Natural killer cell treated with Interleukin-12 subunit alpha and Interleukin-12 subunit beta and Interleukin-15 and Interleukin-18, amount 100 ng/mL, for 72 hours (primary cell): ENCODE measurements around the gene FAM227A. TPM values are rescaled to one million over a fixed set of nuclear protein-coding genes. Genes with fewer than 3 reads are reported as not detected.
A peak's percentile ranks its signal among the peaks of the same experiment; 100 is the strongest.
"Not testable (repeated sequence)": the region's sequence is repeated elsewhere in the genome, so short reads cannot be mapped to it uniquely, and the experiment has no call there.

Source experiments
- ATAC-seq, 2 donors: fragments of 150-1000 bp; cut with Tn5 transposase in 1 of 2; sonication (Bioruptor Pico), chemical (Tn5 transposase) in 1 of 2; 2 replicates each; pipeline ENCODE4 v1.10.0; 2021
- DNase-seq: peaks from one replicate; pipeline ENCODE4 v3.0.0; 2022; ENCODE audit warnings: low spot score
- H3K27ac Mint-ChIP-seq, 2 donors: 1 replicate in 1 of 2; 2 replicates in 1 of 2; pipeline ENCODE4 v1.8.0; 2022; ENCODE audit warnings: mixed read lengths in 2 of 2, mild to moderate bottlenecking in 1 of 2, moderate library complexity in 1 of 2
- H3K27me3 Mint-ChIP-seq, 2 donors: 1 replicate in 1 of 2; 2 replicates in 1 of 2; pipeline ENCODE4 v1.8.0; 2022; ENCODE audit warnings: mixed read lengths in 2 of 2
- H3K36me3 Mint-ChIP-seq: one replicate; pipeline ENCODE4 v1.8.0; 2022; ENCODE audit warnings: mixed read lengths
- H3K4me1 Mint-ChIP-seq, 2 donors: 1 replicate in 1 of 2; 2 replicates in 1 of 2; pipeline ENCODE4 v1.8.0; 2022; ENCODE audit warnings: low read depth in 2 of 2, mixed read lengths in 2 of 2, mild to moderate bottlenecking in 1 of 2
- H3K4me3 Mint-ChIP-seq: one replicate; pipeline ENCODE4 v1.8.0; 2022; ENCODE audit warnings: mixed read lengths
- H3K9me3 Mint-ChIP-seq: 2 replicates; pipeline ENCODE4 v1.8.0; 2022; ENCODE audit warnings: mixed read lengths
- total RNA-seq, 2 donors: library from RNA; stranded (reverse); gene quantifications; one replicate each; pipeline ENCODE4 v1.2.3, GENCODE V29; 2022

FAM227A gene
- total RNA-seq, 2 donors from 2014 or later: 0.59 TPM; not detected in 1

- H3K27ac Mint-ChIP-seq, H3K36me3 Mint-ChIP-seq, H3K9me3 Mint-ChIP-seq, DNase-seq, H3K4me1 Mint-ChIP-seq, H3K4me3 Mint-ChIP-seq: not testable (repeated sequence)
- peak in 1 of 2 donors; percentile 77 for ATAC-seq
- H3K27me3 Mint-ChIP-seq: peaks cover 10 to 18% of the 10 kb centered on the region in 2 donors
Observed at GRCh38 chr22:38644245-38644644, 11.9 kb downstream of the FAM227A start.

DNA sequence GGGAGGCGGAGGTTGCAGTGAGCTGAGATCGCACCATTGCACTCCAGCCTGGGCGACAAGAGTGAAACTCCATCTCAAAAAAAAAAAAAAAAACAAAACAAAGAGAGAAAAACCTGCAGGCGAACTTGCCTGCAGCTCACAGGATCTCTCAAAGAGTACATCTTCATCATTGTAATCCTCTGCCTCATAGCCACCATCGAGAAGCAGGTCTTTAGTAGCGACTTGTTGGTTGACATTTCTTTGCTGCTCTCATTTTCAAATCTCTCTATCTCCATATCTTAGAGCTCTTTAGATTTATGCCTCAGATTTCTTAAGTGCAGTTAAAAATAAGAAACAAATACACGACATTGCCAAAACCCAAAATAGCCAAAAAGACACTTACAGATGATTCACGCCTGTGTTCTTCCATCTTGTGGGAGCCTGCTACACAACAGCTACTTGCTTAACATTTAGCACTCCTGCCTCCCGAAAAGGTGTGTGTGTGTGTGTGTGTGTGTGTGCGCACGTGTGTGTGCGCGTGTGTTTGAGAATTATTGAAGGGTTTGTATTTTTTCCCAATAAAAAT is 14.6 kb downstream of the FAM227A start:
- no peak for DNase-seq
- H3K9me3 Mint-ChIP-seq: no peaks in the 10 kb centered on the region
- H3K27ac Mint-ChIP-seq: no peak overlapping the region
- no peak for ATAC-seq
- peaks cover 3 to 8% of the 10 kb centered on the region in 2 donors for H3K27me3 Mint-ChIP-seq
- H3K36me3 Mint-ChIP-seq: no peaks in the 10 kb centered on the region
- H3K4me3 Mint-ChIP-seq: no peak overlapping the region
- no peaks in the 10 kb centered on the region for H3K4me1 Mint-ChIP-seq

DNA sequence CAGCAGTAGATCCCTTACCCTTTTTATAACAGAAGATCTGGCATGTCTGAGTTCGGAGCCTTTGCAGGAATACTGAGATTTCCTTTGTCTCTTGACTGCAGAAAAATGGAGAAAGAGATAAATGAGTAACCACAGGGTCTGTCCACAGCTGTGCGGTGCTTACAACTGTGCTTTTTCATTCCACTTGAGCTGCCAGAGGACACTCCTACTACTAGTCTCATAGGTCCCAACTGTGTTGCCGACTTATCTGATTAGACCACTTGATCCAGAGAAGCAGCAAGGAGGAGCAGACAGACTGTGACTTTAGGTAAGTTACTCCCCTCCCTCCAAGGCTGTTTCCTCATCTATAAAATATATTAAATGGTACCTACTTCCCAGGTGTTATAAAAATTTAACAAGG is 17.5 kb downstream of the FAM227A start:
- Mint-ChIP-seq H3K27me3 (peaks cover 3 to 8% of the 10 kb centered on the region in 2 donors), H3K36me3 (no peaks in the 10 kb centered on the region), H3K27ac (no peak overlapping the region), H3K4me1 (no peaks in the 10 kb centered on the region), H3K4me3 (no peak overlapping the region), H3K9me3 (no peaks in the 10 kb centered on the region)
- no peak for DNase-seq
- no peak for ATAC-seq

GRCh38 chr22:38638216-38638615 is 18.0 kb downstream of the FAM227A start:
- DNase-seq (no peak), ATAC-seq (no peak)
- Mint-ChIP-seq H3K4me3 (no peak overlapping the region), H3K27me3 (peaks cover 3 to 9% of the 10 kb centered on the region in 2 donors), H3K36me3 (no peaks in the 10 kb centered on the region), H3K4me1 (no peaks in the 10 kb centered on the region), H3K27ac (no peak overlapping the region), H3K9me3 (no peaks in the 10 kb centered on the region)

- no peak for ATAC-seq
- Mint-ChIP-seq H3K27ac (no peak overlapping the region), H3K36me3 (no peaks in the 10 kb centered on the region)
Observed at GRCh38 chr22:38632528-38632927, 23.7 kb downstream of the FAM227A start.

DNA sequence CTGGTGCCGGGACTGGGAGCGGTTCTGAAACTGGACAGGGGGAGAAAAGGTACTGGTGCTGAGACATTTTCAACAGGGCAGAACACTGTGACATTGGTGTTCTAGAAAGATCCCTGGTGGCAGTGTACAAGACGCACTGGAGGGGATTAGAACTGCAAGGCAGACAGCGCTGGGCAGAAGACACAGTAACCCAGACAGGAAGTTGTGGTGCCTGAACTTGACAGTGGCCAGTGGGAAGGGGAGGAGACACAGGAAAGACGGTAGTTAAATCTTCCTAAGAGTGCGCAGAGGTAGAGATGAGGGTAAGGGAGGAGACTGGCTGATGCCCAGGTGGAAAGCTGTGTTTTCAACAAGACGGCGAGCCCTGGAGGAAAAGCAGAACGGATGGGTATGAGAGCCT is 24.5 kb downstream of the FAM227A start:
- peak; percentile 77 to 78 for ATAC-seq
- H3K27ac Mint-ChIP-seq: peak overlapping the region; percentile 7 to 19
- H3K36me3 Mint-ChIP-seq: no peaks in the 10 kb centered on the region
- no peak for DNase-seq
- H3K4me1 Mint-ChIP-seq: peaks cover 11 to 17% of the 10 kb centered on the region in 2 donors
- no peaks in the 10 kb centered on the region for H3K9me3 Mint-ChIP-seq
- peak overlapping the region; percentile 63 for H3K4me3 Mint-ChIP-seq
- H3K27me3 Mint-ChIP-seq: peaks cover 2 to 22% of the 10 kb centered on the region in 2 donors

More at GRCh38 chr22:38632528-38632927, 23.7 kb downstream of the FAM227A start:
- no peaks in the 10 kb centered on the region for H3K9me3 Mint-ChIP-seq
- DNase-seq: no peak
- H3K27me3 Mint-ChIP-seq: peaks cover 2 to 22% of the 10 kb centered on the region in 2 donors
- H3K4me3 Mint-ChIP-seq: no peak overlapping the region
- peaks cover 11 to 17% of the 10 kb centered on the region in 2 donors for H3K4me1 Mint-ChIP-seq

GRCh38 chr22:38629108-38629507 is 27.1 kb downstream of the FAM227A start:
- peaks cover 11 to 17% of the 10 kb centered on the region in 2 donors for H3K4me1 Mint-ChIP-seq
- no peak for DNase-seq
- no peak for ATAC-seq
- no peaks in the 10 kb centered on the region for H3K9me3 Mint-ChIP-seq
- peaks cover 2 to 22% of the 10 kb centered on the region in 2 donors for H3K27me3 Mint-ChIP-seq
- no peaks in the 10 kb centered on the region for H3K36me3 Mint-ChIP-seq
- no peak overlapping the region for H3K4me3 Mint-ChIP-seq
- no peak overlapping the region for H3K27ac Mint-ChIP-seq

- ATAC-seq (no peak), DNase-seq (no peak)
- no peaks in the 10 kb centered on the region for H3K9me3 Mint-ChIP-seq
- H3K4me3 Mint-ChIP-seq: no peak overlapping the region
- peaks cover 11 to 17% of the 10 kb centered on the region in 2 donors for H3K4me1 Mint-ChIP-seq
- H3K27ac Mint-ChIP-seq: no peak overlapping the region
- peaks cover 6 to 22% of the 10 kb centered on the region in 2 donors for H3K27me3 Mint-ChIP-seq
- H3K36me3 Mint-ChIP-seq: no peaks in the 10 kb centered on the region
Observed at GRCh38 chr22:38628444-38628843, 27.7 kb downstream of the FAM227A start.

GRCh38 chr22:38623351-38623750 is 32.8 kb downstream of the FAM227A start:
- Mint-ChIP-seq H3K4me1 (no peaks in the 10 kb centered on the region), H3K36me3 (peaks cover 4% of the 10 kb centered on the region), H3K27ac (no peak overlapping the region), H3K27me3 (peaks cover 6 to 11% of the 10 kb centered on the region in 2 donors), H3K9me3 (no peaks in the 10 kb centered on the region), H3K4me3 (no peak overlapping the region)
- DNase-seq (no peak), ATAC-seq (no peak)

GRCh38 chr22:38618682-38619081 is 37.5 kb downstream of the FAM227A start:
- H3K27ac Mint-ChIP-seq: no peak overlapping the region
- H3K27me3 Mint-ChIP-seq: peaks cover 15 to 25% of the 10 kb centered on the region in 2 donors
- DNase-seq: no peak
- no peaks in the 10 kb centered on the region for H3K9me3 Mint-ChIP-seq
- no peak overlapping the region for H3K4me3 Mint-ChIP-seq
- H3K36me3 Mint-ChIP-seq: peaks cover 7% of the 10 kb centered on the region
- ATAC-seq: no peak
- no peaks in the 10 kb centered on the region for H3K4me1 Mint-ChIP-seq

DNA sequence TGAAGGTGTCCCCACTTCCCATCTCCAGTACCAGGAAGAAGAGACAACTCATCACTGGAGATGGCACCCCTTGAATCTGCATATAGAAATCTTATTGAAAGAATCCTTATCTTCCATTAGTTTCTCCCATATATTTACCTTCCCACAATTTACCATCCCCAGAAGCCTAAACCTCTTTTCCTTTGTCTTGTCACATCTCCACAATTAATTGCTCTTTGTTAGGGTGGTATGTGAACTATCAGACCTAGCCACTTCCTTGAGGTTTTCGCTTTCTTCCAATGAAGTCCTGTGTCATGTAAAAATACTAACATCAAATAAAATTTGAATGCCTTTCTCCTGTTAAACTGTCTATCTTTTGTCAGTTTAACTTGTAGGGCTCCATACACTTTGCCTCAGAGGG is 37.9 kb downstream of the FAM227A start:
- H3K4me1 Mint-ChIP-seq: no peaks in the 10 kb centered on the region
- no peak overlapping the region for H3K27ac Mint-ChIP-seq
- no peak for DNase-seq
- H3K36me3 Mint-ChIP-seq: peaks cover 7% of the 10 kb centered on the region
- no peaks in the 10 kb centered on the region for H3K9me3 Mint-ChIP-seq
- H3K27me3 Mint-ChIP-seq: peaks cover 14 to 25% of the 10 kb centered on the region in 2 donors
- no peak overlapping the region for H3K4me3 Mint-ChIP-seq
- ATAC-seq: no peak

GRCh38 chr22:38615064-38615405 is 41.2 kb downstream of the FAM227A start:
- peaks cover 14 to 25% of the 10 kb centered on the region in 2 donors for H3K27me3 Mint-ChIP-seq
- H3K4me1 Mint-ChIP-seq, ATAC-seq, DNase-seq, H3K36me3 Mint-ChIP-seq, H3K27ac Mint-ChIP-seq, H3K4me3 Mint-ChIP-seq, H3K9me3 Mint-ChIP-seq: not testable (repeated sequence)

DNA sequence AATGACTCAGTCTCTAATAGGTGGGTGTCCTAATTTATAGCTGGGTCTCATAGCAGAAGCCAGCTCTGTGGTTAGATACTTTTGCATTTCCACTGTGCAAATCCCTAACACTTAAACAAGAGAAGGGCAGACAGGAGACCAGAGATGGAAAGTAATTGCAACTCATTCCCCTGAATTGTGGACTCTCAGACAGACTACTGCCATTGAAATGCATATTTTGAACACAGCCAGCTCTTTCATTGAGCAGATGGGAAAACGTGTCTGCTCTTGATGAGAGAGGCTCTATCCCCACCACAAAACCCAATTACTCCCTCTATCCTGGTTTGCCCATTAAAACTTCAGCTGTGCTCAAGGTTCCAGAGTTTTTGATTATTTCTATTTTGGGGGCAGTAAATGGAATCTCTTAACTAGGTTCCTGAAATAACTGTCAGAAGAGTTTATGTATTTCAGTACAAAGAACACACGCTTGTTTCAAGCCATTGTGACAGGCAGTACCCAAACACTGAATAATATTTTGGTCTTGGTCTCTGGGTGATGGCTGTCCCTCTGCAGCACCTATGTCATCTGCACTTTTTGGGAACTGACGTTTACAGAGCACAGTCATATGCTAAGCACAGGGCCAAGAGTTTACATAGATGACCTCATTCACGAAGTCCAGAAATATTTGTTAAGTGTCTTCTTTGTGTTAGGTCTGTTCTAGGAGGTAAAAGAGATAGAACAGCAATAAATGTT is 41.7 kb downstream of the FAM227A start:
- peaks cover 7% of the 10 kb centered on the region for H3K36me3 Mint-ChIP-seq
- H3K27me3 Mint-ChIP-seq: peaks cover 12 to 25% of the 10 kb centered on the region in 2 donors
- no peaks in the 10 kb centered on the region for H3K9me3 Mint-ChIP-seq
- H3K4me1 Mint-ChIP-seq: no peaks in the 10 kb centered on the region
- no peak overlapping the region for H3K27ac Mint-ChIP-seq
- ATAC-seq (no peak), DNase-seq (no peak)
- H3K4me3 Mint-ChIP-seq: no peak overlapping the region

DNA sequence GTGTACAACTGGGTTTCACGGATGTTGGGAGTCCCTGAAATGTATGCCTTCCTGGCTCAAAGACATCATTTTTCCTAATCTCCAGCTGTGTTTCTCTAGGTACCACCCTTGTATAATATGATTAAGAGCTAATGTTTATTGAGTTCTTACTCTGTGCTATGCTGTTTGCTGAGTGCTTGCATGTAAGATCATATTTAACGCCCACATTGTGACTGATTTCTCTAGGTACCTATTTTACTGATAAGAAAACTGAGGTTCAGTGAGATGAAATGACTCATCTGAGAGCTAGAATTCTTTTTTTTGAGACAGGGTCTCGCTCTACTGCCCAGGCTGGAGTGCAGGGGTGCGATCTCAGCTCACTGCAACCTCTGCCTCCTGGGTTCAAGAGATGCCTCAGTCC is 42.6 kb downstream of the FAM227A start:
- Mint-ChIP-seq H3K4me1 (no peaks in the 10 kb centered on the region), H3K27ac (no peak overlapping the region), H3K36me3 (peaks cover 6% of the 10 kb centered on the region), H3K27me3 (peaks cover 11 to 21% of the 10 kb centered on the region in 2 donors), H3K4me3 (no peak overlapping the region), H3K9me3 (no peaks in the 10 kb centered on the region)
- ATAC-seq (no peak), DNase-seq (no peak)
